Measurements from ENCODE around the gene AFAP1.

Gene AFAP1

GRCh38 chr4:7736436-7737267, 203.0 kb downstream of the AFAP1 start:
- no peak for DNase-seq (ENCODE audit: insufficient read length)
- FAIRE-seq: no peak
- TF ChIP-seq POLR2AphosphoS5 (IDR thresholded peaks at IDR 0.05; ENCODE audit: low read depth, low read length) (no peak), TAF1 (IDR thresholded peaks at IDR 0.05; ENCODE audit: borderline replicate concordance, low read depth, low read length) (no peak)

- DNase-seq (ENCODE audit: insufficient read length): no peak
- TF ChIP-seq POLR2A (IDR thresholded peaks at IDR 0.05; ENCODE audit: low read depth, low read length) (no peak), TAF1 (IDR thresholded peaks at IDR 0.05; ENCODE audit: borderline replicate concordance, low read depth, low read length) (no peak)
- FAIRE-seq: no peak
Measured at GRCh38 chr4:7735961-7736360, 203.7 kb downstream of the AFAP1 start.

- TF ChIP-seq POLR2A (IDR thresholded peaks at IDR 0.05; ENCODE audit: low read depth, low read length): no peak
- TF ChIP-seq TAF1 (IDR thresholded peaks at IDR 0.05; ENCODE audit: borderline replicate concordance, low read depth, low read length): no peak
- no peak for TF ChIP-seq POLR2AphosphoS5 (IDR thresholded peaks at IDR 0.05; ENCODE audit: low read depth, low read length)
- FAIRE-seq (no peak), DNase-seq (ENCODE audit: insufficient read length) (no peak)
Measured at GRCh38 chr4:7735395-7735794, 204.3 kb downstream of the AFAP1 start.

GRCh38 chr4:7734651-7735260, 204.9 kb downstream of the AFAP1 start:
- TF ChIP-seq TAF1 (IDR thresholded peaks at IDR 0.05; ENCODE audit: borderline replicate concordance, low read depth, low read length) (no peak), POLR2AphosphoS5 (IDR thresholded peaks at IDR 0.05; ENCODE audit: low read depth, low read length) (no peak), POLR2A (IDR thresholded peaks at IDR 0.05; ENCODE audit: low read depth, low read length) (no peak)
- FAIRE-seq: no peak
- DNase-seq (ENCODE audit: insufficient read length): no peak

- FAIRE-seq (no peak), DNase-seq (ENCODE audit: insufficient read length) (no peak)
- no peak for TF ChIP-seq POLR2A (IDR thresholded peaks at IDR 0.05; ENCODE audit: low read depth, low read length)
Measured at GRCh38 chr4:7733801-7734650, 205.6 kb downstream of the AFAP1 start.

GRCh38 chr4:7733201-7733600, 206.5 kb downstream of the AFAP1 start:
- DNase-seq (ENCODE audit: insufficient read length) (no peak), FAIRE-seq (no peak)
- TF ChIP-seq POLR2AphosphoS5 (IDR thresholded peaks at IDR 0.05; ENCODE audit: low read depth, low read length) (no peak), POLR2A (IDR thresholded peaks at IDR 0.05; ENCODE audit: low read depth, low read length) (no peak), TAF1 (IDR thresholded peaks at IDR 0.05; ENCODE audit: borderline replicate concordance, low read depth, low read length) (no peak)

- TF ChIP-seq TAF1 (IDR thresholded peaks at IDR 0.05; ENCODE audit: borderline replicate concordance, low read depth, low read length): no peak
- no peak for TF ChIP-seq POLR2AphosphoS5 (IDR thresholded peaks at IDR 0.05; ENCODE audit: low read depth, low read length)
- no peak for TF ChIP-seq POLR2A (IDR thresholded peaks at IDR 0.05; ENCODE audit: low read depth, low read length)
- FAIRE-seq (no peak), DNase-seq (ENCODE audit: insufficient read length) (no peak)
Measured at GRCh38 chr4:7732263-7732662, 207.4 kb downstream of the AFAP1 start.

- DNase-seq (ENCODE audit: insufficient read length) (no peak), FAIRE-seq (no peak)
- TF ChIP-seq POLR2AphosphoS5 (IDR thresholded peaks at IDR 0.05; ENCODE audit: low read depth, low read length) (no peak), POLR2A (IDR thresholded peaks at IDR 0.05; ENCODE audit: low read depth, low read length) (no peak), TAF1 (IDR thresholded peaks at IDR 0.05; ENCODE audit: borderline replicate concordance, low read depth, low read length) (no peak)
Measured at GRCh38 chr4:7731437-7731836, 208.2 kb downstream of the AFAP1 start.

GRCh38 chr4:7727749-7728148, 211.9 kb downstream of the AFAP1 start:
- FAIRE-seq: no peak
- TF ChIP-seq TAF1 (IDR thresholded peaks at IDR 0.05; ENCODE audit: borderline replicate concordance, low read depth, low read length): no peak
- no peak for TF ChIP-seq POLR2A (IDR thresholded peaks at IDR 0.05; ENCODE audit: low read depth, low read length)
- TF ChIP-seq POLR2AphosphoS5 (IDR thresholded peaks at IDR 0.05; ENCODE audit: low read depth, low read length): no peak

GRCh38 chr4:7726665-7727413, 212.8 kb downstream of the AFAP1 start:
- FAIRE-seq (no peak), DNase-seq (ENCODE audit: insufficient read length) (no peak)
- TF ChIP-seq POLR2AphosphoS5 (IDR thresholded peaks at IDR 0.05; ENCODE audit: low read depth, low read length): no peak
- no peak for TF ChIP-seq POLR2A (IDR thresholded peaks at IDR 0.05; ENCODE audit: low read depth, low read length)
- no peak for TF ChIP-seq TAF1 (IDR thresholded peaks at IDR 0.05; ENCODE audit: borderline replicate concordance, low read depth, low read length)

More at GRCh38 chr4:7727749-7728148, 211.9 kb downstream of the AFAP1 start:
- no peak for DNase-seq (ENCODE audit: insufficient read length)

GRCh38 chr4:7725951-7726350, 213.7 kb downstream of the AFAP1 start:
- no peak for FAIRE-seq
- no peak for DNase-seq (ENCODE audit: insufficient read length)
- TF ChIP-seq POLR2AphosphoS5 (IDR thresholded peaks at IDR 0.05; ENCODE audit: low read depth, low read length): no peak
- TF ChIP-seq POLR2A (IDR thresholded peaks at IDR 0.05; ENCODE audit: low read depth, low read length): no peak
- TF ChIP-seq TAF1 (IDR thresholded peaks at IDR 0.05; ENCODE audit: borderline replicate concordance, low read depth, low read length): no peak
